WI38 (cell line): ENCODE results near the gene AFMID.

ENCODE experiments used
- H3K4me3 ChIP-seq: 2 replicates; pipeline ENCODE4 v1.5.1; 2011; ENCODE audit warnings: low read depth, mild to moderate bottlenecking, control low read depth, low read length
- TF ChIP-seq, protein P1 (sequence below): IDR thresholded peaks from 2 replicates; pipeline ENCODE4 v1.5.1; 2012; ENCODE audit warnings: low read depth, mild to moderate bottlenecking, control low read depth, low read length

Gene AFMID

GRCh38 chr17:78172249-78173051 lies 14.7 kb upstream of the AFMID start:
- no peak overlapping the region for H3K4me3 ChIP-seq
- TF ChIP-seq, protein P1, sequence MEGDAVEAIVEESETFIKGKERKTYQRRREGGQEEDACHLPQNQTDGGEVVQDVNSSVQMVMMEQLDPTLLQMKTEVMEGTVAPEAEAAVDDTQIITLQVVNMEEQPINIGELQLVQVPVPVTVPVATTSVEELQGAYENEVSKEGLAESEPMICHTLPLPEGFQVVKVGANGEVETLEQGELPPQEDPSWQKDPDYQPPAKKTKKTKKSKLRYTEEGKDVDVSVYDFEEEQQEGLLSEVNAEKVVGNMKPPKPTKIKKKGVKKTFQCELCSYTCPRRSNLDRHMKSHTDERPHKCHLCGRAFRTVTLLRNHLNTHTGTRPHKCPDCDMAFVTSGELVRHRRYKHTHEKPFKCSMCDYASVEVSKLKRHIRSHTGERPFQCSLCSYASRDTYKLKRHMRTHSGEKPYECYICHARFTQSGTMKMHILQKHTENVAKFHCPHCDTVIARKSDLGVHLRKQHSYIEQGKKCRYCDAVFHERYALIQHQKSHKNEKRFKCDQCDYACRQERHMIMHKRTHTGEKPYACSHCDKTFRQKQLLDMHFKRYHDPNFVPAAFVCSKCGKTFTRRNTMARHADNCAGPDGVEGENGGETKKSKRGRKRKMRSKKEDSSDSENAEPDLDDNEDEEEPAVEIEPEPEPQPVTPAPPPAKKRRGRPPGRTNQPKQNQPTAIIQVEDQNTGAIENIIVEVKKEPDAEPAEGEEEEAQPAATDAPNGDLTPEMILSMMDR, result no peak

DNA sequence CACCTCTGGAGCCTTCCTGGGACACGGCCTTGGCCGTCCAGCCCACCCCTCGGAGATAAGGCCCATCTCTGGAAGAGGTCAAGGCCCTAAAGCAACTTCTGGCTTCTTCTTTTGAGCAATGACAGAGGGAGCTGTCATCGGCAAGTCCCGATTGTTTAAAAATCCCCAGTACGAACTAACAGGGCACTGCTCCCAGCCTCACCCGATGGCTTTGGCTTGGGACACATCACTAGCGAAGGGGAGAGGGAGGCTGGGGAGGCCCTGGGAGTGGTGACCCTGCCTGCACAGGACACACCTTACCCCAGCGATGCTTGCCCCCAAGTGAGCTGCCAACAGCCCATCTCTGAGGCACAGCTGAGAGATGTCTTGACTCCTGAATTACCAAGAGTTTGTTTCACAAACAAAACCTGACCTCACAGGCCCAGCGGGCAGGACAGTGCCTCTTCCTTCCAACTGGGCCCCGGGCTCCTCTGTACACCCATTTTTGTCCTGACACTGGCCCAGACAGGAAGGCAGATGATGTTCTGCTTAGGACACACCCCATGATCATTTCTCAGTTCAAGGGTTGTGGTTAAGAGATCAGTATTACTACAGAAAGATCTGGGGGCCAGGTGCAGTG lies 14.0 kb upstream of the AFMID start:
- TF ChIP-seq, protein P1, result no peak

DNA sequence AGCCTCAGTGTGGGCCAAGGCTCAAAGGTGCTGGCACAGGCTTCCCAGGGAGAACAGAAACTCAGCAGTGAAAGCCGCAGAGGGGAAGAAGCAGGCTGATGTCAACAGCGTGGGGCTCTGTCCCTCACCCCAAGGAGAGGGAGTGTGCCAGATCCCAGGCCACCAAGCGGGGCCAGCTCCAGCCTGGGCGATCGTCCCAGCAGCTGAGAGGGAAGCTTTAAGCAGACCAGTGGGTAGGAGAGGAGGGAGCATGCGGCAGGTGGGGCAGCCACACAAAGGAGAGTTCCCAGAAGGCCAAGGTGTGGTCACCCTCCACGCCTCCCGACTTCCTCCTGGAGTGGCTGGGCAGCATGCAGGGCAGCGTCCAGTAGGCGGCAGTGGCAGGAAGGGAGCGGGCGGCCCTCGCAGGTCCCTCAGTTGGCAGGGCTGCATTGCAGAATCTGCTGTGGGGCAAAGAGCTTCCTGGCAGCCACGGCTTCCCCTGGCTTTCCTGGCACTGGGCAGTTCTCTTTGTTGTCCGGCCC lies 12.8 kb upstream of the AFMID start:
- no peak overlapping the region for H3K4me3 ChIP-seq
- TF ChIP-seq, protein P1, result no peak

More for the DNA sequence above, 14.0 kb upstream of the AFMID start:
- no peak overlapping the region for H3K4me3 ChIP-seq

GRCh38 chr17:78174870-78175642 lies 12.1 kb upstream of the AFMID start:
- TF ChIP-seq, protein P1, result no peak
- H3K4me3 ChIP-seq, result no peak overlapping the region

DNA sequence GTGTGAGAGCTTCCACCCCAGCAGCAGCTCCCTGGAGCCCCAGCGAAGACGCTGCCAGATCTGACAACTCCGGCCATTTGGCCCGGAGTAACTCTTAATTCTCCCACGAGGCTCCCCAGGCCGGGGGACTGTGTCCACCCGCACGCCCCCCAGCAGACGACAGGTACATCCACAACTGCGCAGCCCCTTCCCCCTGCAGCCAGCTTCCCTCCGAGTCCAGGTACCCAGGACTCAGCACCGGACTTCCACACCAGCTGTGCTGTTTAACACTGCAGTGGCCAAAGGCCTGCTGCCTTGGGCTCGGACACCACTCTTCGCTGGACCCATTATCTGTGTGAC lies 11.6 kb upstream of the AFMID start:
- TF ChIP-seq, protein P1, result no peak
- H3K4me3 ChIP-seq, result no peak overlapping the region

GRCh38 chr17:78176548-78177025 lies 10.6 kb upstream of the AFMID start:
- TF ChIP-seq, protein P1, result peak; percentile 74
- H3K4me3 ChIP-seq, result no peak overlapping the region

GRCh38 chr17:78179372-78179771 lies 7.8 kb upstream of the AFMID start:
- TF ChIP-seq, protein P1, result no peak
- H3K4me3 ChIP-seq, result no peak overlapping the region
